HG03521 (cell line): ENCODE data around the gene BRINP3.

Experiments used
- ATAC-seq: cut with Tn5 transposase; IDR thresholded peaks from one replicate; pipeline ENCODE4 v1.9.1; 2021; ENCODE audit warnings: mild to moderate bottlenecking, moderate library complexity; ENCODE audit not compliant: unreplicated experiment

BRINP3 gene

DNA sequence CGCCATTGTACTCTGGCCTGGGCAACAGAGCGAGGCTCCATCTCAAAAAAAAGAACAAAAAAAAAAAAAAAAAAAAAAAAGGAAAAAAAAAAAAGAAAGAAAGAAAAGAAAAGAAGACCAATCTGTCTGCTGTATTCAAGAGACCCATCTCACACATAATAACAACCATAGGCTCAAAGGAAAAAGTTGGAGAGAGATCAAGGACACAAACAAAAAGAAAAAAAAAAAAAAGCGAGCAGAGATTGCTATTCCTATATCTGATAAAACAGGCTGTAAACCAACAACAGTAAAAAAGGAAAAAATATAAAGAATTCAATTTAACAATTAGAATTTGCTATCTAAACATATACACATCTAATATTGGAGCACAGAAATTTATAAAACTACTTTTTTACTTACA lies 150.4 kb downstream of the BRINP3 start:
- ATAC-seq, result no peak

GRCh38 chr1:190323530-190323929 lies 154.1 kb downstream of the BRINP3 start:
- no peak for ATAC-seq

DNA sequence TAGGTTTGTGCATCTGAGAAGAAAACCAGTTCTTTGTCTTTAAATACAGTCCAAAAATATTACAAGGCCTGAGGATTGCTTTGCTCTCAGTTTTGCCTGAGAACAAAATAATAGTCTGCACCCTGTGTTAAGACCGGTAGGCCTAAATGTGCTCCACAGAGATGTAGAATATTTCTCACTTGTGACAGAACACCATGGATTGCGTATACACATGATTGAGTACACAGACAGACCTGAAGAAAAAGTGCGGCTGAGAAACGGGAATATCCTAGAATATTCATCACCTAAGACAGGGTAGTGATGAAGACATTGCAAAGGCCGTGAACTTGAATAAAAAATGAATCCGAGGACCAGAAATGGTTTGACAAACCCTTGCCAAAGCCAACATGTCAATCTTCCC lies 155.4 kb downstream of the BRINP3 start:
- ATAC-seq, result no peak

- no peak for ATAC-seq
These were observed 156.7 kb downstream of the BRINP3 start for GRCh38 chr1:190320952-190321351.

- no peak for ATAC-seq
These were observed 164.9 kb downstream of the BRINP3 start for GRCh38 chr1:190312763-190313162.

GRCh38 chr1:190303501-190303900 lies 174.2 kb downstream of the BRINP3 start:
- no peak for ATAC-seq

DNA sequence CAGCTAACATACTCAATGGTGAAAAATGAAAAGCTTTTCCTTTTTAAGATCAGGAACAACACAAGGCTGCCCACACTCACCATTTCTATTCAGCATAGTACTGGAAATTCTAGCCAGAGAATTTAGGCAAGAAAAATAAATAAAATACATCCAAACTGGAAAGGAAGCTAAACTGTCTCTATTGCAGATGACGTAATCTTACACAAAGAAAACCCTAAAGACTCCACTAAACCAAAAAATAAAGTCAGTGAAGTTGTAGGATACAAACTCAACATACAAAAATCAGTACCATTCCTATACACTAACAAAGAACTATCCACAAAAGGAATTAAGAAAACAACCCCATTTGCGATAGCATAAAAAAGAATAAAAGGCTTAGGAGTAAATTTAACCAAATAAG lies 181.2 kb downstream of the BRINP3 start:
- no peak for ATAC-seq

DNA sequence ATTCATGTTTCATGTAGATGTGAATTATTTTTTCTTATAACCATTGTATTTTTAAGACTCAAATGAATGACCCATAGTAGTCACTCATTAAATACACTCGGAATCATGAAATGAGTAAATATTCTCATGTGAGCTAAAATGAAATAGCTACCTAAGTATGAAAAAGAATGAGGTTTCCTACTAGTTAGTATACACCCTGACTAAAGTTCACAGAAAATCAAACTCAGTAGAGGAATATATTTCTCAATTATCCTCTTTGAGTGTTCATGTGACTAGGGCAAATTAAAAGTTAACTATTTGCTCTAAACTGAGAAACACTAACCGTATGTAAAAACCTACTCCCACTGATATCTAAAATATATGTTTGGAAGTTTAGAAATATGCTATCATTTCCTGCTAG lies 187.8 kb downstream of the BRINP3 start:
- no peak for ATAC-seq

DNA sequence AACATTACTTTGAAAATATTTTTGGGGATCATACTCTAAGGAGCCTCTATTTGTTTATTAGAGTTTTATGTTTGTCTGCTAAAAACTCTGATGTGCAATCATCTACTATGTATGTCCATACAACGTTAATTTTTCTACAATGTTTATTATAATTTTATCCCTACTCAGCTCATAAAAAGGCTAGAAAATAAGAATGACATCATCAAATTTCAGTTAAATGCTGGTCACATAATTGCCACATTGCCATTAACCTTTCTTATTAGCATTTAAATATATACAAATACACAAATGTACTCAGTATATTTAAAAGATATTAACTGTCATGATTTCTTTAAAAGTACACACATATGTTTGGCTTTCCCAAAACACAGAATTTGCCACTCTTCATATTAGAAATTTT lies 191.6 kb downstream of the BRINP3 start:
- ATAC-seq, result no peak

DNA sequence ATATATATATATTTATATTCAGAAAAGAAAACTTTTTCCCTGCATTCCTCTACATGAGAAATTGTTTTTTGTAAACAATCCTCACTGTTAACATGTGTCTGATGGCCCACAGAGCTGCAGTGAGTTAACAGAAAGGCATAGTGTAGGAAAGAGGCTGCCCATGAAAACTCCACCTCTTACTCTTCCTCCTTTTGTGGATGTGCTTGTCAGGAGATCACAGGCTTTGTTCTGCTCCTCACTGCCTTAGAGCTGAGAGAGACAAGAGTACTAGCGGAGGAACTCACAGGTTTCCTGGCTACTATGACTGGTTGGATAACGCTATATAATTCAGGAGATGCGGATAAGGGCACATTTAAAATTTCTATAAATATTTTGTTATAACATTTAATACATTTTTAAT lies 200.6 kb downstream of the BRINP3 start:
- no peak for ATAC-seq

DNA sequence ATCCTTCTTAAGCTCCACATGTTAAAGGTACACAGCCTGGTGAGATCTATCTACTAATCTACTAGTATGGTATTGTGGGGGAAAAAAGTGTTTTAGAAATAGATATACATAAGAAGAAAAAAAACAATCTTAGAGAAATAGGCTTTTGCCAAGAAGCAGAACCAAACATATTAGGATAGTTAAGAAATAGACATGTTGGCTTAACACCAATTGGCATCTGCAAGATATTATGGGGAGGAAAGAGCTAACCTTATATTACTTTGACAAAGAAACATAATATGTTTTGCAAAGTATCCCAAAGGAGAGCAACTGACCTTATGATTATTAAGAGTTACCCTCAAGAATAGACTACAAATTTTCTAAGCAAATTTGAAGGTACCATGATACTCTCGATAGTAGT lies 202.9 kb downstream of the BRINP3 start:
- no peak for ATAC-seq

DNA sequence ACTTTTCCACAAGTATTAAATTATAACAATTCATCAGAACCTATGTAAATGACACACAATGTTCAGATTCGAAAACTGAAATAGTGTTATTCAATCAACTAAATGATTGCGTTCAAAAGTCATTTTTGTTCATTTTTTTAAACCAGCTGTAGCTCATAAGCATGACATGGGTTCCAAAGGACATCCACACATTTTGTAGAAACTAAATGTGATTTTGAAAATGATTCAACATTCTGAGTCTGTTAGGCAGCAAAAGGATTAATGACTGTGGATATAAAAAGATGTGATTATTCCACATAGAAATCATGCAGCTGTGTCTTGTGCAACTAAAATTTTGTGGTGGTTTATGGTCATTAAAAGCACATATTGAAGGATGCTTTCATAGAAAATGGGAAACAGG lies 204.5 kb downstream of the BRINP3 start:
- no peak for ATAC-seq

DNA sequence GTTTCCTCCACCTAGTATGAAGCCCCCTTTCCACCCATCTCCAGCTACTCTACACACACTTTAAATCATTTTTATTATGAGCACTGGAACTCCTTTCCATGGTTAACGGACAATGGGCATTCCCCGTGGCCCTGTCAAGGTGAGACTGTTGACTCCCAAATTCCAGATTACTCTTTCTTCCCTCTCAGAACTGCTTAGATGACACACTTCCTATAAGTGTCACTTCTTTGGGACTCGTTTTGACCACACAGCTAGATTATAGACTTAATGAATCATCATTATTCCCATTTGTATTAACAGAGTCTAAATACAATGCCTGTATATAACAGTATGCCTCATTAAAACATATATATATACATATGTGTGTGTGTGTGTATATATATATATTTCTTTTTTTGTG lies 215.1 kb downstream of the BRINP3 start:
- ATAC-seq, result no peak

- no peak for ATAC-seq
These were observed 218.2 kb downstream of the BRINP3 start for GRCh38 chr1:190259424-190259823.

GRCh38 chr1:190258003-190258402 lies 219.7 kb downstream of the BRINP3 start:
- no peak for ATAC-seq

GRCh38 chr1:190252046-190252445 lies 225.6 kb downstream of the BRINP3 start:
- ATAC-seq, result no peak

- ATAC-seq, result no peak
These were observed 227.3 kb downstream of the BRINP3 start for GRCh38 chr1:190250368-190250767.

GRCh38 chr1:190244406-190244805 lies 233.3 kb downstream of the BRINP3 start:
- no peak for ATAC-seq

- no peak for ATAC-seq
These were observed 234.6 kb downstream of the BRINP3 start for GRCh38 chr1:190243056-190243455.

GRCh38 chr1:190226006-190226405 lies 251.7 kb downstream of the BRINP3 start:
- ATAC-seq, result no peak

GRCh38 chr1:190212450-190212849 lies 265.2 kb downstream of the BRINP3 start:
- no peak for ATAC-seq

DNA sequence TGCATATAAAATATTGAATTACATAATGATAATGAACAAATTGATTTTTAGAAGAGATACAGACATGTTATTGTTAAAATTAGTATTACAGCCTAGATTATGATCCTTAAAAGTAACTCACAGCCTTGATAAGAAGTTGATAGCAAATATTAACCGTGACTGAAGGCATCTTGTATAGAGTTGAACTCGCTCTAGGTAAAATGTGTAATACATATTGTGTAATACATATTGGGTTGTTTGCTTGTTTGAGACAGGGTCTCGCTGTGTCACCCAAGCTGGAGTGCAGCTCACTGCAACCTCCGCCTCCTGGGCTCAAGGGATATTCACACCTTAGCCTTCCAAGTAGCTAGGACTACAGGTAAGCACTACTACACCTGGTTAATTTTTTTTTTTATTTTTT lies 269.9 kb downstream of the BRINP3 start:
- ATAC-seq, result no peak

- no peak for ATAC-seq
These were observed 272.0 kb downstream of the BRINP3 start for GRCh38 chr1:190205713-190206112.

DNA sequence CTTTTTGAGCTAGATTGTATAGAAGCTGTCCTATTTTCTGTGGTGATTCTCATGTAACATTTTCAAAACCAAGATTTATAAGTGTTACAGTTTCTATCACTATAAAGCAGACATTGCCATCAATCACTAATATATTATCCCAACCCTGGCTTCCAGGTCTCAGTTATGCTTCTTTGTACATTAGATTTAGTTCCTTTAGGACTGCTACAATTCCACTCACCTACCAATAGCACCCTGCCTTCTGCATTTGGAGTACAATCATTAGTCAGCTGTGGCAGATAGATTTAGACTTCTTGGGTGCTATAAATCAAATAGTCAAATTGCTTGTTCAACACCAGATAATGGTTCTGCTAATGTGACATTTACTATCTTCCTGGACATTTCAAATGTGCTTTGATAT lies 281.6 kb downstream of the BRINP3 start:
- no peak for ATAC-seq
